Caki2 (cell line): ENCODE data around the gene SORD. TPM values are rescaled to one million over a fixed set of nuclear protein-coding genes. Genes with fewer than 3 reads are reported as not detected.
"Not testable (repeated sequence)": the region's sequence is repeated elsewhere in the genome, so short reads cannot be mapped to it uniquely, and the experiment has no call there.

ENCODE experiments used
- DNase-seq: peaks from one replicate; pipeline ENCODE4 v3.0.0-alpha.2; 2015; ENCODE audit warnings: low read depth
- in situ Hi-C: cut with HindIII; loops from 2 replicates; pipeline ENCODE4 v1.10.0; 2016; ENCODE audit warnings: low sequenced_read_pairs, low pct_unique_long_range_greater_than_20kb, mixed read lengths
- total RNA-seq: library from RNA; depleted of rRNA; stranded (reverse); fragments of >200 nt; shearing (Covaris generic); gene quantifications from 2 replicates; pipeline ENCODE4 v1.2.3, GENCODE V29; 2014; ENCODE audit warnings: low replicate concordance

SORD gene
- total RNA-seq, 1 experiment from 2014 or later = 25.1 TPM

- in situ Hi-C loops, DNase-seq: not testable (repeated sequence)
Measured at GRCh38 chr15:45020901-45021259, 2.1 kb upstream of the SORD start.

- in situ Hi-C loops = no loop called here
- DNase-seq = no peak
Measured at GRCh38 chr15:45021348-45021747, 1.6 kb upstream of the SORD start.

DNA sequence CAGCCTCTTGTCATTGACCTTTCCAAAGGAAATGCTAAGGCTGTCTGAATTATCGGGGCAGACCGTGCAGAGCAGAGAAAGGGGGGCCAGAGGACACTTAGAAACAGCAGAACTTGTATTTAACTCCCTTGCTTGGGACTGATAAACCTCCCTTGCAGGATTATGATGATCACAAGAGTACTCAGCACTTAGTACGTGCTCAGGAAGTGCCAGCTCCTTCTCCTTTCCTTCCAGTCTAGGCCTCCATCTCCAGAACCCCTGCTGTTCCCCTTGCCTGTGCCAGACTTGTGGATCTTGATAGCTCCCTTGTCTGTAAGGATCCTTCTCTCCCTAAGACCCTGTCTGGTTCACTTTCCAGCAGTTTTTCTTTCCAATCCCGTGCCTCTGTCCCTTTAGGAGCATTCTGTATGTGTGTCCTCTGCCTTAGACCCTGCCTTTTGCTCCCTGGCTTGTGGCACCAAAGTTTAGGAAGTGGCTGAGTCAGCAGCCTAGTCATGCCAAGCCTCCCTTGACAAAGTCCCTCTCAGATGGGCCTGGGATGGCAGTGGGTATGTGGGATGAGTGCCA is 747 bp downstream of the SORD start:
- in situ Hi-C loops = no loop called here
- DNase-seq = no peak

GRCh38 chr15:45024649-45025048 is 1.7 kb downstream of the SORD start:
- in situ Hi-C loops, DNase-seq: not testable (repeated sequence)

DNA sequence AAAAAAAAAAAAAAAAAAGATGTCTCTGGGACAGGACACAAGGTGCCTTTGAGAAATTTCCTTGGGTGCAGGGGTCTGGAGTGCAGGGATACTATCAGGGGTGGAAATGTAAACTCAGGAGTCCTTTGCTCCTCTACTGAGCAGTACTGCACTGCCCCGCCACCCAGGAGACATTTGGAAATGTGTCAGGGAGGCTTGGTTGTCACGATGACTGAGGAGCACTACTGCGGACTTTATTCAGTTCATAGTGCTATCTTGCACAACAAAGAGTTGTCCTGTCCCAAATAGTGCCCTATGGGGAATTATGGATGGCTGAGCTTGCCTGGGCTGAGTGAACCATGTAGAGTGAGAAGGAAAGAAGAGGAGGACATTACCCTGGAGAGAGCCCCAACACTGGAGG is 2.6 kb downstream of the SORD start:
- in situ Hi-C loops = not testable (repeated sequence)

DNA sequence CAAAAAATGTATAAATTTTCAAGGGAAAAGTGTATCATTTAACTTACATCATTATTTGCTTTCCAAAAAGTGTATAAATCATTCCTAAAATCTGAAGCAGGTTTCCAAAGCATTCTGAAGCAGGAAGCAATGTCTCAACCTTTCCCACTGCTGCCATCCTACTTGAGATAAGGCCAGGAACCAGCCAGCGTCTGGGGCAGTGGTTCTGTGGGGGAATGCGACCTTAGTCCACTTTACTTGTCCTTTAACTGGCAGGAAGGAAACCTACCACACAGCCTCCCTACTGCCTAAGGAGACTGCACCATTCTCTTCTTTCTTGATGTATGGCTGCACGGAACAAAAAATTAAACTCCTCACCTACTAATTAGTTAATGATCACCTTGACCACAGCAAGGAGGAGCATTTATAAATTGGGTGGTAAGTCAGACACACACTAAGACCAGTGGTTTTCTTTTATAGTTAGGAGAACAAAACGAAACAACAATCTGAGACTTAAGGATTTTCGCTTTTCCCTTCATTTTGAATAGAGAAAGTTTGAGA is 3.7 kb downstream of the SORD start:
- no peak for DNase-seq
- in situ Hi-C loops = no loop called here

More for the DNA sequence above, 2.6 kb downstream of the SORD start:
- DNase-seq = not testable (repeated sequence)

- in situ Hi-C loops = no loop called here
Measured at GRCh38 chr15:45027220-45027619, 4.2 kb downstream of the SORD start.

GRCh38 chr15:45030743-45031142 is 7.7 kb downstream of the SORD start:
- no peak for DNase-seq
- in situ Hi-C loops = no loop called here

More at GRCh38 chr15:45027220-45027619, 4.2 kb downstream of the SORD start:
- DNase-seq = no peak

DNA sequence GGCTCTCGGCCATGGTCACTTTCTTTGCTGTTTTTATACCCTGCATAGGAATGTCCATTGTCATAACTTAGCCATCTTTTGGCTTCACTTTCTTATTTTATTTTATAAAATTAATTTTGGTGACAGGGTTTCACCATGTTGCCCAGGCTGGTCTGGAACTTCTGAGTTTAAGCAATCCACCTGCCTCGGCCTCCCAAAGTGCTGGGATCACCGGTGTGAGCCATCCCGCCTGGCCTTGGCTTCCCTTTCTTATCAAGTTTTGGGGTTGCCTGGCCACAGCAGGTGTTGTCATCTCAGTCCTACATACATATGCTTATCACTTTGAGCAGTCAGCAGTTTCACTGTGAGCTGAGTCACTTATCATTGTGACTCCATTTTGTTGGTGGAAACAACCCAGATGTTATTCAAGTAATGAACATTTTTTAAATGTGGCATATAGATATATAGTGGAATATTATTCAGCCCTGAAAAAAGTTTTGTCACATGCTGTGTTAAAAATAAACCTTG is 8.6 kb downstream of the SORD start:
- in situ Hi-C loops = not testable (repeated sequence)

GRCh38 chr15:45032501-45032900 is 9.5 kb downstream of the SORD start:
- DNase-seq, in situ Hi-C loops: not testable (repeated sequence)

More for the DNA sequence above, 8.6 kb downstream of the SORD start:
- not testable (repeated sequence) for DNase-seq

DNA sequence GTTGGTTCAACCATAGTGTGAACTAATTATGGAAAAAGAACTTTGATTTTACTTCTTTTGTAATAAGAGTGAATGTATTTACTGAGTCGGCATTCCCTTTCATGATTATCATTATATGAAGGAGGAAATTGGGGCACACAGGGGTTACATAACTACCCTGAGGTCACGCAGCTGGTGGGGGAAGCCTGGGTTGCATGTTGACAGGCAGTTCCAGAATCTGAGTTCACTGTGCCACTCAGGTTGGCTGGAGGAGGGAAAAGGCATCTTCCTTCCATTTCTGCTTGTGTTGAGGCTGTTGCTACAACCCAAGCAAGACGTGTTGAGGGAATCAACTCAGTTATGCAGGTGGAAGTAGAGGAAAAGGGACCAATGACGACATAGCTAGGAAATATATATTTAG is 11.1 kb downstream of the SORD start:
- in situ Hi-C loops, DNase-seq: not testable (repeated sequence)

GRCh38 chr15:45034600-45035375 is 11.8 kb downstream of the SORD start:
- DNase-seq, in situ Hi-C loops: not testable (repeated sequence)

GRCh38 chr15:45036812-45037781 is 14.1 kb downstream of the SORD start:
- in situ Hi-C loops = not testable (repeated sequence)
- DNase-seq = peak; percentile 71

- in situ Hi-C loops = no loop called here
- no peak for DNase-seq
Measured at GRCh38 chr15:45037936-45038335, 14.9 kb downstream of the SORD start.

GRCh38 chr15:45040396-45040795 is 17.4 kb downstream of the SORD start:
- in situ Hi-C loops, DNase-seq: not testable (repeated sequence)

DNA sequence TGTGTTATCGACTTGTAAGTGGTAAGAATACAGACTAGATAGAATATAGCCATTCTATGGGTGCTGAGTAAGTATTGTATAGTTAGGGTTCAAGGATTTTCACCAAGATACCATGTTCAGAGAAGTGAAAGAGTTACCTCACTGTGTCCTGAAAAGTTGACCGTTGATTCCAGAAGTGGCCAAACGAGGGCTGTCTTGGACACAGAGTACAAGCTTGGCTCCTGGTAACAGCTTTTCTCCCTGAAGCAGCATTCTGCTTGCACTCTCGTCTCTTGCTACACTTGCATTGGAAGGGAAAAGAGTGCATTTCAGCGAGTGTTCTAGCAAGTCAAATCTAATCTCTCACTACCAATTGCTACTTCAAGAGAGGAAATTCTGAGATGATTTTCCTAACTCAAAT is 18.5 kb downstream of the SORD start:
- in situ Hi-C loops, DNase-seq: not testable (repeated sequence)

DNA sequence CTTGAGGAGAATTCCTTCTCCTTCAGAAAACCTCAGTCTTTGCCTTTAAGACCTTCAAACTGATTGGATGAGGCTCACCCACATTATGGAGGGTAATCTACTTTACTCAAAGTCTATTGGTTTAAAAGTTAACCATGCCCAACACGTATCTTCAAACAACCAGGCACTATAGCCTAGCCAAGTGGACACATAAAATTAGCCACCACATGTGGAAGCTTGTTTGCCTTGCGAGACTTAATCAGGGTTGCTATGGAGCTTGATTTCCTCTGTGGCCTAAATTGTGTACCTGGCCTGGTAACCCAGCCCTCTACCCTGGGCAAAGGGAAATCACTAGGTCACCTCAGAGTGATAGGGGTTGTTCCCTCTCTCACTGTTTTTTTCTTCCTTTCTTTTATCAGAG is 19.9 kb downstream of the SORD start:
- DNase-seq, in situ Hi-C loops: not testable (repeated sequence)

GRCh38 chr15:45044270-45044669 is 21.3 kb downstream of the SORD start:
- DNase-seq, in situ Hi-C loops: not testable (repeated sequence)
